ENCODE data around the gene KDM4B.

Gene KDM4B

DNA sequence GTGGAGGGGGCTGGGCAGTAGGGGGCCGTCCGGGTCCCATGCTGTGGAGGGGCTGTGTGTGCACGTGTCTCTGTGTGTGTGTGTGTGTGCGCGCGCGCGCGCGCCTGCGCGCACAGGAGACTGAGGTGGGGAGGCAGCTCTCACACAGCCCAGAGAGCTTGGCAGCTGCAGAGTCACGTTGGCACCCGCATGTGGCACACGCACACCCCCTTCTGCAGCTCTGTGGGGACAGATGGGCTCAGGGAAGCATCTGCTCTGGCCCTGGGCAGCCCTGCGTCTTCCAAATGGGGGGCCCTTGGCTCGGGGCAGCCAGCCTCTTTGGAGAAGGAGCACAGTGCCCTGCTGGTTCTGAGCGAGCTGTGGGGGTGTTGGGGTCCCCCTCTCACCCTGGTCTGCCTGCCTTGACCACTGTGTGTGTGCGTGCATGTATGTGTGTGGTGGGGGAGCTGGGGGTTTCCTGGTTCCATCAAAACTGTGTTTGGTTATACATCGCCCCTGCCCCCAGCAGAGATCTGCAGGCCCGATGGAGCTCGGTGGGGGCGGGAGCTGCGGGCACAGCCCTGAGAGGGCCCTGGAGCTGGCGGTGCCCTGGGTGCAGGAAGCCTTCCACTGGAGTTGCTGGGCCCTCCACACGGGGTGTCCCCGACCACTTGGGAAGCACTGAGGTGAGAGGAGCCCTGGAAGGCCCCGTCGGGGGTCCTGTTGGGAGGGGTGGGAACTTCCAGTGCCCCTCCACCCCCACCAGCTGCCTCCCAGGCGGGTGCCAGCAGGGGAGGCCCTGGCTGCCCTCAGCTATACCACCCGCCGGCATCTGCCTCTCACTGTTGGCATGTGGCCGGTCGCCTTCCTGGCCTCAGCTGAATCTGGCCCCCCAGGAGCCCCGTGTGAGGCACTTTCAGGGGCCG is 67.1 kb downstream of the KDM4B start:
- peak; percentile 24 for DNase-seq

GRCh38 chr19:5036698-5037563 is 68.0 kb downstream of the KDM4B start:
- DNase-seq, result peak; percentile 64

DNA sequence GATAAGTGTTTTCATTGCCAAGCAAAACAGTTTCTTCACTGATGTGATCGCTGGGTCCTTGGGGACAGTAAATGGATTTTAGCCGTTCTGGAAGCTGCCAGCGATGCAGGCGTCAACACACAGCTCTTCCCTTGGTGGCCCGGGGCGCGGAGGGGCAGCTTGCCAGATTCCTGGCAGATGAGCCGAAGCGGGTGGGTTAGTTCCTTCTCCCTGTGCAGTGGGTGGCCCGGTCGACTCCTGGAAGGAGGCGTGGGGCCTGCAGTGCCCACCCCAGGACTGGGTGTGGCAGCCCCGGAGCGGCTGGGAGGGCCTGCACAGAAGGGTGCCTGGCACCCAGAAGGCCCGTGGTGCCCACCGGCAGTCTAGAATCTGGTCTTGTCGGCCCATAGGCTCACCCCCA is 69.0 kb downstream of the KDM4B start:
- DNase-seq, result peak; percentile 71

GRCh38 chr19:5038631-5039271 is 69.8 kb downstream of the KDM4B start:
- DNase-seq, result peak; percentile 50

DNA sequence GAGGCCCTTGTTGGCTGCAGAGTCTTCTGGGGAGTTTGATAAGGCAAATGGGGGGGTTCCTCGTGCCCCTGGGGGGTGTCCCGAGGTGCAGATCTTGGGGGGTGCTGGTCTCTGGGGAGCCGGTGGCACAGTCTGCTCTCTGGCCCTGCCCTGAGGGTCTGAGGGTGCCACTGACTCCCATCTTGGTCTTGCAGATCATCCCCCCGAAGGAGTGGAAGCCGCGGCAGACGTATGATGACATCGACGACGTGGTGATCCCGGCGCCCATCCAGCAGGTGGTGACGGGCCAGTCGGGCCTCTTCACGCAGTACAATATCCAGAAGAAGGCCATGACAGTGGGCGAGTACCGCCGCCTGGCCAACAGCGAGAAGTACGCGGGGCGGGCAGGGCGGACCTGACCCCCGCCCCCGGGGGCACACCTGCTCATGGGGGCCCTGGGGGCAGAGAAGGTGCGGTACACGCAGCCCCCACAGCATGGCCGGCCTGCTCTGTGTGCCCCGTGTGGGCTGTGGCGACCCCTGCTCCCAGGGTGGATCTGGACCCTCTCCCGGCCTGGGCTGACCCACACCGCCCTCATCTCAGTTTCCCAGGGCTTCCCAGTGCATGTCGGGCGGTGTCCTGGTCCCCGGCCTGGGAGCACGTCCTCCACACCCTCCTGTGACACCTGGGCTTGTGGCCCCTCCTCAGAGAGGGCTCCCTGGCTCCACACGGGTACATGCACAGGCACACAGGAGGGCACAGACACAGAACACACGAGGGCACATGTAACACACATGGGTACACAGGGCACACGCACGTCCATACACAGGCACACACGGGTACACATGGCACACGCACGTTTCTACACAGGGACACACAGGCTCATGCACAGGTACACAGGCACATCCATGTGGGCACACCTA is 71.0 kb downstream of the KDM4B start:
- DNase-seq, result no peak

GRCh38 chr19:5040544-5041167 is 71.7 kb downstream of the KDM4B start:
- no peak for DNase-seq

DNA sequence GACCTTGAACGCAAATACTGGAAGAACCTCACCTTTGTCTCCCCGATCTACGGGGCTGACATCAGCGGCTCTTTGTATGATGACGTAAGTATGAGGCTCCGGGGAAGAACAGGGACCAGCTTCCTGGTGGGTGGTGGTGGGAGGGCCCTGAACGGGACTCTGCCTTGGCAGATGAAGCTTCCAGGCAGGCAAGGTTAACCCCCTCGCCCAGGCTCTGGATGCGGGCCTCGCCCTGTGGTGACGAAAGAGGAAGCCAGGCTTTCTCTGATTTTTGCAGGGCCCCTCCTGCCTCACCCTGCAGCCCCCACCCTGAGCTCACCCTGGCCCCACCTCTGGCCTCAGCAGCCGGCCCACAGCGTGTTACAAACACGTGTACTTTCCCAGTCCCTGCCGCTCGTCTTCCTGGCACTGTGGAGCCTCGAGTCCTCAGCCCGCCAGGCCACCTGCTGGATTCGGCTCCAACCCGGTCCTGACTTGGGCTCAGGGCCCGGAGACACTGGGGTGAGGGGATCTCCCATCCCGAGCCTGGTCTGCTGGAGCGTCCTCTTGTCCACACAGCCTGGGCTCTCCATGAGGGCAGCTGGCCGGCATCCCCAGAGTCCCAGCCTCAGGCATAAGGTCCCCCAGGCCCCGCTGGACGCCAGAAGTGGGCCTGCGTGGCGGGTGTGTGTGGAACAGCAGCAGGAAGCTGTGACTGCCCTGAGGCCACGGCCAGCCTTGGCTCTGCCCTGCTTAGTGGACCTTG is 72.4 kb downstream of the KDM4B start:
- DNase-seq, result no peak

DNA sequence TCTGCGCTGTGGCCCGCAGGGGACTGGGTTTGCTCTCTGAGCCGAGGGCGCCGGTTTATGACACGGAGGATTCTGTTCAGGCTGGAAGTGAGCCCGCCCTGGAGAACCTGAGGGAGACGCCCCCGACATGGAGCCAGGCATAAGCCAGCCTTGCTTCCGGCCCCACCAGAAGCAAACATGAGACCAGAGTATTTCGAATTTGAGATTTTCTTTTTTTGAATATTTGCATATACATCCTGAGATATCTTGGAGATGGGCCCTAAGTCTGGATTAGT is 72.9 kb downstream of the KDM4B start:
- no peak for DNase-seq

DNA sequence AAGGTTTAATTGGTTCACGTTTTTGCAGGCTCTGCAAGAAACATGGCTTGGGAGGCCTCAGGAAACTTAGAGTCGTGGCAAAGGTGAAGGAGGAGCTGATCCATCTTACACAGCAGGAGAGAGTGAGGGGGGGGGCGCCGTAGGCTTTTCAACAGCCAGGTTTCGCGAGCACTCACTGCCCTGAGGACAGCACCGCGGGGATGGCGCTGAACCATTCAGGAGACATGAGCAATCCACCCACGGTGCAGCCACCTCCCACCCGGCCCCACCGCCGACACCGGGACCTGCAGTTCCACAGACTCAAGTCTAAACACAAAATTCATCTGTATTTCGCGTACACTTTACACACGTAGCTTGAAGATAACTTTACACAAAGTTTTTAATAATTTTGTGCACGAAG is 73.6 kb downstream of the KDM4B start:
- DNase-seq, result no peak

DNA sequence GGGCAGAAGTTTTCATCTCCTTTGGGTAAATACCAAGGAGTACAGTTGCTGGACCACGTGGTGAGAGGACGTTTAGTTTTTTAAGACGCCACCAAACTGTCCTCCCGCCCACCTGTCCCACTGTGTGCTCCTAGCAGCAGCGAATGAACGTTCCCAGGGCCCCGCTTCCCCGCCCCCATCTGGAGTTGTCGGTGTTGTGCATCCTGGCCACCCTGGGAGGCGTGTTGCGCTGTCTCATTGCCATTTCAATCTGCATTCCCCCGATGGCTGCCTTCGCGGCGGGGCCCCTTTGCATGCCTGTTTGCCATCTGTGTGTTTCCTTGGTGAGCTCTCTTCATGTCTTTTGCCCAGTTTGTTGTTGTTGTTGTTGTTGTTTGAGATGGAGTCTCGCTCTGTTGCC is 76.1 kb downstream of the KDM4B start:
- no peak for DNase-seq

- DNase-seq, result no peak
Observed at GRCh38 chr19:5045956-5046338, 77.0 kb downstream of the KDM4B start.

DNA sequence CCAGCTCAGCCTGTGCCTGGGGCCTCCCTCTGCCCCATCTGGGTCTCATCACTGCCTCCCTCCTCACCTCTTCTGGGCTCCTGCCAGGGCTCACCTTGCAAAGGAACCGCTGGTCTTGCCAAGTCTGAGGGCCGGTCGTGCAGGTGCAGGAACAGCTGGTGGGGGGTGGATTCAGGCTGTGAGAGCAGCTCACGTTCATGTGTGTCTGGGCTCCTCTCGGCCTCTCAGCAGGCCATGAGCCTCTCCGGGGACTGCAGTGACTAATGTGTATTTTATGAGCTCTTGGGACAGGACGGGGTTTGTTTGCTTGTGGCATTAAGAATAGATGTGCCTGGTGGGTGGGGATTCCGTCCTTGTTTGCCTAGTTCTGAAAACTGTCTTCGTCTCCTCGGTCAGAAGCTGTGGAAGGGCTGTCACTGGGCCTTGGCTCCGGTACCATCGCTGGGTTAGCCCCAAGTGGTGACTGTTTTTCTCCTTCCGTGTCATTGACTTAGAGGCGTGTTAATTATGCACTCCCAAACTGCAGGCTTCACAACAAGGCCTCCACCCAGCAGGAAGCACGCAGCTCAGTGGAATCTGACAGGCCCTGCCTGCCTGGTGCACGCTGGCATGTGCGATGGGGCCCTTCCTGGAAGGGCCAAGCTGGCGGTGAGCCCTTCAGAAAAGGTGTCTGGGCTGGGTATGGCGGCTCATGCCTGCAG is 77.6 kb downstream of the KDM4B start:
- peak; percentile 85 for DNase-seq

- no peak for DNase-seq
Observed at GRCh38 chr19:5047251-5047935, 78.5 kb downstream of the KDM4B start.

DNA sequence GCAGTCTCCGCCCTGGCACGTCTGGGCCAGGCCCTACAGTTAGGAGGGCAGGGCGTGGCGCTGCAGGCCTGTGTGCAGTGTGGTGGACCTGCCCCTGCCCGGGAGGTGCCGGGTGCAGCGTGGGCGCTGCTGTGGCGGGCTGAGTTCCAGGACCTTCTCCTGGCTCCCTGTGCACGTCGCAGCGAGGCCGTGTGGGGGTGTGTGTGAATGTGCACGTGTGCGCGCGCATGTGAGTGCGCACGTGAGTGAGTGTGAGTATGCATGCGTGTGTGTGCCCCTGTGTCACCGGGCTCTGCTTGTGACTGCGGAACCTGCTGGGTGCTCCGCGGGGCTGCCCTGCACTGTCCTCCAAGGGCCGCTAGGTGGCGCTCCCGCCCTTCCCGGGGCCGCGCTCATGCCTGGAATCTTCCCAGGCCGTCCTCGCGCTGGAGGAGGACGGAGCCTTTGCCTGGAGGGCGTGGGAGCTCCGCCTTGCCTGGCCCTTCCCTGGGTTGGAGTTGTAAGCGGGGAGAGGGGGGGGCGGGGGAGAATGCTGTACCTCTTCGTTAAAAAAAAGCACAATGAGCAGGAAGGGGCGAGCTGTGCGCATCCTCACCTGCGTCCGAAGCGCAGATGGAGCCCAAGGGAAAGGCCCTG is 79.3 kb downstream of the KDM4B start:
- peak; percentile 87 for DNase-seq

DNA sequence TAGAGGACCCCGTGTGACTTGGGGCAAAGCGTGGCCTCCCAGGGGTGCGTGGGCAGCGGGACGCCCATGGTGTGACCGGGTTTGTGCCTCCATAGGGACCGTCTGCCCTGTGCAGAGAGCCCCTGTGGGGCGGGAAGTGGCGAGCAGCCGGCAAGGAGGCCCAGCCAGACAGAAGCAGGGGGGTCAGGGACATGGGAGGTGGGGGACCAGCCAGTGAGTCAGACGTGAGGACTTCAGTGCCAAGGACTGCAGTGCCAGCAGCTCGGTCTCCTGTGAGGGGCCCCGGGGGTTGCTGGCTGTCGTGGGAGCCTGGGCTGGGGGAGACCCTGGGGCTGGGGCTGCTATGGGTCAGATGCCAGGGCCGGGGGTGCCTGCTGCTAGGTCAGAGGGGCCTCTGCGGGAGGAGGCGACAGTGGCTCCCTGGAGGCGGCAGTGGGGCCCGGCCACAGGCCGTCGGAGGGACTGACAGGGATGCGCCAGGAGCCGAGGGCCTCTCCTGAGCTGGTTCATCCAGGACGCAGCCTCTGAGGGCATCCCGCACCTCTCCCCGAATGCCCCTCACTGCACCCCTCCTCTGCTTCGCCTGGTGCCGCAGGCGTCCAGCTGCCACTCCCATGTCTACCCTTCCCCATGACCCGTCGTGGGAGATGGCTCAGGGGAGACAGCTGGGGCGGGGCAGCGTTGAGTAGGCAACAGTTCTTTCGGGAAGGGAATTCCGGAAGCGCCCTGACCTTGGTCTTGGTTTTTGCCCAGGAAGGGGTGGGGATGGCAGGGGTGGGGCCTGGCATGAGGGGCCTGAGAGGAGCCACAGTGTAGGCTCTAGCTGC is 80.0 kb downstream of the KDM4B start:
- peak; percentile 89 for DNase-seq

DNA sequence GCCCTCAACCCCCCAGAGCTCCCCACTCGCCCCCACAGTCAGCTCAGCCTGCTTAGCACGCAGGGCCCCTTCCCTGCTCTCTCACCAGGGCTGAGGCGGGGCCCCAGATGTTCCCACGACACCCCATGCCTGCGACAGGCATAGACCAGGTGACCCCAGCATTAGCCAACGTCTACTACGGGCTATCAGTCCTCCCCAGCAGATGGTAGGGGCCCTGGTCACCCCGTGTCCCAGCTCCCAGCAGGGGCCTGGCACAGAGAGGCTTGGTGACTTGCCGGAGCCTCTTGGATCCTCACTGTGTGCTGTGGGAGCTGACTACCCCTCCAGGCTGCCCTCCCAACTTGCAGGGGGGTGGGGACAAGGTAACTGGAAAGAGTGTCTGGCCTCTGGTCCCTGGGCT is 80.6 kb downstream of the KDM4B start:
- no peak for DNase-seq

DNA sequence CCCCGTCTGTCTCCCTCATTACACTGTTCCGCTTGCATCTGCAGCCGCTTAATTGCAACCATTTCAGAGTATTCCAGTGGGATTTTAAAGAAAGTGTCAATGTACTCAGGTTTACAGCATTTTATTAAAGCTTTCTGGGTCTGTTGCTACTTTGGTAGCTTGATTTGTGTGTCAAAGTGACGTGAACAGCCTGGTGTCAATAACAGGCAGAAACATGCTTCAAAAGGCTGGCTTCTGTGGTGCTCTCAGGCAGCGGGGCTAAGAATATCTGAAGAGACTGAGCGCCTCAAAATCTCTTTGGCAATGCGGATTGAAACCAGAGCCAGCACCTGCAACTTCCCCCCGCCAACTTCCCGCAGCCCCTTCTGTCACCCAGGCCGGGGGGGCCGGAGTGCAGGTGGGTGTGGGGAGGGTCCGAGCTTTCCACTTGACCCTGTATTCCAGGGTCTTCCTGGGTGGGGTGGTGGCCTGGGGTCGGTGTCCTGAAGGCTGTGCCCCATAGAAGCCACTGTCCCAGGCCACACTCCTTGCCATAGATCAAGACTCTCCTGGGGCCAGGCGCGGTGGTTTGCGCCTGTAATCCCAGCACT is 81.2 kb downstream of the KDM4B start:
- no peak for DNase-seq

- DNase-seq, result no peak
Observed at GRCh38 chr19:5050905-5051304, 82.0 kb downstream of the KDM4B start.

All from fibroblast of skin of scalp (primary cell).